Cardiac muscle cell (in vitro differentiated cells and primary cell): ENCODE measurements around the gene TBC1D13. TPM values are rescaled to one million over a fixed set of nuclear protein-coding genes. Genes with fewer than 3 reads are reported as not detected.

Experiments used
- DNase-seq, 2 donors: peaks; one replicate each; pipeline versions ENCODE4 v3.0.0 to v3.0.0-alpha.2; 2010 to 2017; ENCODE audit warnings: low read depth in 1 of 2, low spot score in 1 of 2
- H3K27ac ChIP-seq: fragments of 200-600 bp; sonication (generic); 2 replicates; pipeline ENCODE4 v1.5.1; 2016
- H3K27me3 ChIP-seq: fragments of 200-600 bp; sonication (generic); 2 replicates; pipeline ENCODE4 v1.6.0; 2016; ENCODE audit warnings: control low read depth
- H3K36me3 ChIP-seq: fragments of 200-600 bp; sonication (generic); 2 replicates; pipeline ENCODE4 v1.5.1; 2016; ENCODE audit warnings: control low read depth
- H3K4me1 ChIP-seq: fragments of 200-600 bp; sonication (generic); 2 replicates; pipeline ENCODE4 v1.8.1; 2017; ENCODE audit warnings: low read depth, mild to moderate bottlenecking, mixed run types
- H3K4me3 ChIP-seq: fragments of 200-600 bp; sonication (generic); 2 replicates; pipeline ENCODE4 v1.5.1; 2016; ENCODE audit warnings: mild to moderate bottlenecking
- H3K9me3 ChIP-seq: fragments of 200-600 bp; sonication (generic); 2 replicates; pipeline ENCODE4 v1.5.1; 2017; ENCODE audit warnings: low read depth, mild to moderate bottlenecking, control low read depth
- polyA plus RNA-seq: library from polyadenylated mRNA; unstranded; fragments of >200 nt; fragmentation: Nextera tagmentation; extraction: Ambion mirVana; gene quantifications from 2 replicates; pipeline ENCODE4 v1.2.1, GENCODE V29; 2016
- total RNA-seq: library from RNA; depleted of rRNA; stranded (reverse); fragments of >200 nt; gene quantifications from 2 replicates; pipeline ENCODE4 v1.2.3, GENCODE V29; 2016
- TF ChIP-seq, protein P1 (sequence below): IDR thresholded peaks from 2 replicates; pipeline ENCODE4 v1.5.1; 2012; ENCODE audit warnings: low read depth, mild to moderate bottlenecking, low read length

Gene TBC1D13
- total and polyA plus RNA-seq, 2 experiments from 2014 or later = 24.6 to 39.4 TPM

DNA sequence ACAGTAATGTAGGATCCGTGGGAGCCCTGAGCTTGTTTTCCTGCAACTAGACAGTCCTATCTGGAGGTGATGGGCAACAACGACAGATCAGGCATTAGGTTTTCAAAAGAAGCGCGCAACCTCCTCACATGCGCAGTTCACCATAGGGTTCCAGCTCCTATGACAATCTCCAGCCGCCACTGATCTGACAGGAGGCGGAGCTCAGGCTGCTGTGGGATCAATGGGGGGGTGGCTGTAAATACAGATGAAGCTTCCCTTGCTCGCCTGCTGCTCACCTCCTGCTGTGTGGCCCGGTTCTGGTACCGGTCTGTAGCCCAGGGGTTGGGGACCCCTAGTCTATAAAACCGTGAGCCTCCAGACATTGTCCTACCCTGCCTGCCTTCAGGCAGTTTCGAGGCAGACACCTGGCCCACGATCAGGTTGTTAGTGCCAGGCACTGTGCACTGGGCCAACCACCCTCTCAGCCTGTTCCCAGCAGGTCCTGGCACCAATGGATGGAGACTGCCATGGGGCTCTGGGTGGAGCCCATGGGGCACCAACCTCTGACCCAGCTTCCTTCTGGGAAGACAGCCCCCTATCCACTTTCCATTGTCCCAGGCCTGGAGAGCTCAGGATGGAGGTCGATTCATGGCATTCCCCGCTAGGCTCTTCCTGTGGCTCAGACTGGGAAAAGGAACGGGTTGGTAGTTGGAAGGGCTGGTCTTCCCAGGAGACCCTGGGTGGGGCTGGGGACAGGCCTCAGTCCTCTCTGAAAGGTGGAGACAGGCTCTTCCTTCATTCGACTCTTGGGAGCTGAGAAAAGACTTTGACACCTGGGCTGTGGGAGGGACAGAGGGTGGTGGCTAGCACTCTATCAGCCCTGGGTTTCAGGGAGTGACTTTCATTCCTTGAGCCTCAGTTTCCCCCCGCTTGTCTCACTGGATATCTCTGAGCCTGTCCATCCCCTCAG lies 32.9 kb downstream of the TBC1D13 start:
- peaks cover 16% of the 10 kb centered on the region for H3K36me3 ChIP-seq
- H3K9me3 ChIP-seq = no peaks in the 10 kb centered on the region
- H3K4me3 ChIP-seq = peak overlapping the region; percentile 48
- peaks cover 10% of the 10 kb centered on the region for H3K4me1 ChIP-seq
- H3K27ac ChIP-seq = no peak overlapping the region
- H3K27me3 ChIP-seq = no peaks in the 10 kb centered on the region
- TF ChIP-seq, protein P1, sequence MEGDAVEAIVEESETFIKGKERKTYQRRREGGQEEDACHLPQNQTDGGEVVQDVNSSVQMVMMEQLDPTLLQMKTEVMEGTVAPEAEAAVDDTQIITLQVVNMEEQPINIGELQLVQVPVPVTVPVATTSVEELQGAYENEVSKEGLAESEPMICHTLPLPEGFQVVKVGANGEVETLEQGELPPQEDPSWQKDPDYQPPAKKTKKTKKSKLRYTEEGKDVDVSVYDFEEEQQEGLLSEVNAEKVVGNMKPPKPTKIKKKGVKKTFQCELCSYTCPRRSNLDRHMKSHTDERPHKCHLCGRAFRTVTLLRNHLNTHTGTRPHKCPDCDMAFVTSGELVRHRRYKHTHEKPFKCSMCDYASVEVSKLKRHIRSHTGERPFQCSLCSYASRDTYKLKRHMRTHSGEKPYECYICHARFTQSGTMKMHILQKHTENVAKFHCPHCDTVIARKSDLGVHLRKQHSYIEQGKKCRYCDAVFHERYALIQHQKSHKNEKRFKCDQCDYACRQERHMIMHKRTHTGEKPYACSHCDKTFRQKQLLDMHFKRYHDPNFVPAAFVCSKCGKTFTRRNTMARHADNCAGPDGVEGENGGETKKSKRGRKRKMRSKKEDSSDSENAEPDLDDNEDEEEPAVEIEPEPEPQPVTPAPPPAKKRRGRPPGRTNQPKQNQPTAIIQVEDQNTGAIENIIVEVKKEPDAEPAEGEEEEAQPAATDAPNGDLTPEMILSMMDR = no peak
- DNase-seq = peak; percentile 22 to 81

DNA sequence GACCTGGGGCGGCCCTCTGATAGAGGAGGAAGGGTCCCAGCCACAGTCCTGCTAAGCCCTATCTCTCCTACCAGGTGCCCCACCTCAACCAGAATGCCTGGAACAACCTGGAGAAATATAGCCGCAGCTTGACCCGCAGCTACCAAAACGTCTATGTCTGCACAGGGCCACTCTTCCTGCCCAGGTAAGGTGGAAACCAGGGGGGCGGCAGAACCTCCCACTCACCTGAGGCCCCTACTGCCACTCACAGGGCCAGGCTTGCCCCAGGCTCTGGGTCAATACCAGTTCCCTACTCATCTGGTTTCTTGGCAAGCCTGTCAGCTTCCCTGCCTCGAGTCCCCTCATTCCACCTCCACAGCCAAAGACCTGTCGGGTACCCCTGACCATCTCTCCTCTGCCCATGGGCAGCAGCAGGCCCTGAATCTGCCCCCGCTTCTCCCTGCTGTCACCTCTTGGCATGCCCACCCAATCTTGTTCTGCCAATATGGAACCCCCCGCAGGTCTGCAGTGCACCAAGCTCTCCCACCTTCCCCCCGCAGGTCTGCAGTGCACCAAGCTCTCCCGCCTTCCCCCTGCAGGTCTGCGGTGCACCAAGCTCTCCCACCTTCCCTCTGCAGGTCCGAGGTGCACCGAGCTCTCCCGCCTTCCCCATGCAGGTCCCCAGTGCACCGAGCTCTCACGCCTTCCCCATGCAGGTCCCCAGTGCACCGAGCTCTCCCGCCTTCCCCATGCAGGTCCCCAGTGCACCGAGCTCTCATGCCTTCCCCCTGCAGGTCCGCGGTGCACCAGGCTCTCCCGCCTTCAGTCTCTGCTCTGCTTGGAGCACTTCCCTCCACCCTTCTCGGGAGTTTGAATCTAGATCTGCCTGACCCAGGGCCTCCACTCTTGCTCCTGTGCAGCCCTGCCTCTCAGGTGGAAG lies 33.9 kb downstream of the TBC1D13 start:
- Histone ChIP-seq H3K4me1 (peaks cover 10% of the 10 kb centered on the region), H3K4me3 (no peak overlapping the region), H3K27me3 (no peaks in the 10 kb centered on the region), H3K9me3 (no peaks in the 10 kb centered on the region), H3K27ac (no peak overlapping the region), H3K36me3 (peaks cover 19% of the 10 kb centered on the region)
- TF ChIP-seq, protein P1 = no peak
- DNase-seq = no peak

DNA sequence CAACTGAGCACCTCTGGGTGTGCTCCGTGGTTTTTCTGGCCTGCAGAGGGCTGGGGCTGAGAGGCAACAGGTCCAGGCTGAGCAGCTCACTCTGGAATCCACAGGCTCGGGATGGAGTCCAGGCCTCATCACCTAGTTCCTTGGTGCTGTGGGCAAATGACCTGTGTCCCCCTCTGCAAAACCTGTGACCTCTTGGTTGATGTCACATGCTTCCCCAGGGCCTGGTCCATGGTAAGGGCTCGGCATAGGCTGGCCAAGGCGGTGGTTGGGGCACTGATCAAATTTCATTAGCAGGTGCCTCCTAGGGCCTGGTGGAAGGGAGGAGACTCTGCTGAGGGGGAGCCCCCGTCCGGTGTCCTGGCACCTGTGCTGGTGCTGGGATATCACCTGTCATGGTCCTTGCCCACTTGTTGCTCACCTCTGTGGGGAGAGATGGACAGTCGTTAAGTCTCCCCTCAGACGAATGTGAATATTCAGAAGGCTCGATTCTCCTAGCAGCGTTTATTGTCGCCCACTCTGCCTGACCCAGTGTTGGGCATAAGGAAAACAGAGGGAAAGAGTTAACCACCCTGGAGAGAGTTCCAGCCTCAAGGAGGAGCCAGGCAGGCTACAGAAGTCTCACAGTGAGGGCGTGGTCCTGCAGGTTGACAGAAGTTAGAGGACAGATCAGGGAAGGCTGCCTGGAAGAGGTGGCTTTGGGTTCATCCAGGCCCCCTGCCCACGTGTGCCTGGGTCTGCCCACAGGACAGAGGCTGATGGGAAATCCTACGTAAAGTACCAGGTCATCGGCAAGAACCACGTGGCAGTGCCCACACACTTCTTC lies 34.7 kb downstream of the TBC1D13 start:
- H3K9me3 ChIP-seq = no peaks in the 10 kb centered on the region

DNA sequence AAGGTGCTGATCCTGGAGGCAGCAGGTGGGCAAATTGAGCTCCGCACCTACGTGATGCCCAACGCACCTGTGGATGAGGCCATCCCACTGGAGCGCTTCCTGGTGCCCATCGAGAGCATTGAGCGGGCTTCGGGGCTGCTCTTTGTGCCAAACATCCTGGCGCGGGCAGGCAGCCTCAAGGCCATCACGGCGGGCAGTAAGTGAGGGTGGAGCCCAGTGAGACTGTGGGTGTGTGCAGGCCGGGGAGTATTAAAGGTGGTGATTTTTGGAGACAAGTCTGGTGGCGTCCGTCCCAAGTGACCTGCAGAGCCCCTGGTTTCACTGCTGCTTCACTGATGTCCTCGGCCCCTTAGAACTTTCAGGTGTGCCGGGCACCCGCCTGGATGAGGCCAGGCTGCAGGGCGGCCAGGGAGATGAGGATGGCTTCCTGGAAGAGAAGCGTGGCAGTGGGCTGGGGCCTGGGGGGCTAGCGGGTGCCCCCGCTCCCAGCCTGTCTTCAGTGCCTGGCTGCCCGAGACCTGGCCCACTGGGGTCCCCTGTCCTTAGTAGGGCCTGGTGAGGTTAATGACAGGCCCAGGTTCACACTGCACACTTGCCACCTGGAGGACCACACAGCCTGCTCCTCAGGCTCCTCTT lies 35.5 kb downstream of the TBC1D13 start:
- peaks cover 19% of the 10 kb centered on the region for H3K36me3 ChIP-seq
- no peaks in the 10 kb centered on the region for H3K9me3 ChIP-seq
- TF ChIP-seq, protein P1 = no peak
- peaks cover 10% of the 10 kb centered on the region for H3K4me1 ChIP-seq
- no peaks in the 10 kb centered on the region for H3K27me3 ChIP-seq
- H3K4me3 ChIP-seq = no peak overlapping the region
- H3K27ac ChIP-seq = no peak overlapping the region
- no peak for DNase-seq

More for the DNA sequence above, 34.7 kb downstream of the TBC1D13 start:
- H3K4me3 ChIP-seq = no peak overlapping the region
- H3K4me1 ChIP-seq = peaks cover 10% of the 10 kb centered on the region
- H3K27ac ChIP-seq = no peak overlapping the region
- TF ChIP-seq, protein P1 = no peak
- no peaks in the 10 kb centered on the region for H3K27me3 ChIP-seq
- H3K36me3 ChIP-seq = peaks cover 19% of the 10 kb centered on the region
- no peak for DNase-seq
